K562 (cell line): Measurements from ENCODE around the gene TDRD10. TPM values are rescaled to one million over a fixed set of nuclear protein-coding genes. Genes with fewer than 3 reads are reported as not detected.

Experiments used
- ATAC-seq: fragments of 200-7000 bp; cut with Tn5 transposase; 3 replicates; pipeline ENCODE4 v1.9.1; 2020; ENCODE audit warnings: moderate library complexity
- BruUV-seq: library from RNA; stranded (reverse); fragments of 400-500 nt; replicated peaks from 2 replicates; lab custom pipeline; 2021; lab: Mats Ljungman, UMichigan
- CTCF ChIA-PET: fragments of 300-600 bp; formaldehyde crosslinking; extraction: SDS; loops from one replicate; lab custom pipeline; 2021; ENCODE audit warnings: low intra/inter-chr PET ratio; lab: Yijun Ruan, JAX
- POLR2A ChIA-PET: fragments of 300-600, 350-650 bp; sonication (Branson Sonifier 250); formaldehyde crosslinking; extraction: SDS; loops from one replicate; lab custom pipeline; 2021; ENCODE audit warnings: antibody characterized with exemption, inconsistent platforms; lab: Yijun Ruan, JAX
- DNase-seq, 4 experiments: peaks; one replicate each; pipeline versions ENCODE4 v3.0.0 to v3.0.0-alpha.2; 2011 to 2018; ENCODE audit warnings: low spot score in 3 of 4, mixed read lengths in 3 of 4; ENCODE audit errors: extremely low read depth in 1 of 4
- FAIRE-seq: peaks from 2 replicates; lab custom pipeline; 2011; peaks lifted over from hg19 to GRCh38; lab: Jason Lieb, UNC
- H2AFZ ChIP-seq: 2 replicates; pipeline ENCODE4 v1.6.0; 2011; ENCODE audit warnings: low read depth, low read length, control low read depth, inconsistent platforms
- H3K27ac ChIP-seq: fragments of 200-600 bp; 3 replicates; pipeline ENCODE4 v1.8.0; 2011; ENCODE audit warnings: low read depth, mild to moderate bottlenecking, control low read depth, inconsistent platforms, low read length, moderate library complexity, mixed read lengths; ENCODE audit errors: extremely low read depth
- H3K27me3 ChIP-seq, 2 experiments: fragments of 300-600 bp in 1 of 2; 2 replicates in 1 of 2; 3 replicates in 1 of 2; pipeline versions ENCODE4 v1.6.0 to v1.8.0; 2011; ENCODE audit warnings: inconsistent platforms in 2 of 2, low read length in 2 of 2, mild to moderate bottlenecking in 1 of 2, mixed read lengths in 1 of 2, moderate library complexity in 1 of 2; ENCODE audit not compliant: control insufficient read depth in 2 of 2, insufficient read depth in 2 of 2
- H3K36me3 ChIP-seq: fragments of 300-600 bp; 3 replicates; pipeline ENCODE4 v1.8.0; 2011; ENCODE audit warnings: mild to moderate bottlenecking, low read length, inconsistent platforms; ENCODE audit not compliant: control insufficient read depth, insufficient read depth
- H3K4me1 ChIP-seq, 2 experiments: fragments of 200-600 bp in 1 of 2; replicated peaks in 1 of 2; 2 replicates in 1 of 2; 3 replicates in 1 of 2; pipeline versions ENCODE4 v1.5.1 to v1.8.0; 2011; ENCODE audit warnings: inconsistent platforms in 2 of 2, low read length in 2 of 2, mild to moderate bottlenecking in 1 of 2, mixed read lengths in 1 of 2, moderate library complexity in 1 of 2; ENCODE audit not compliant: control insufficient read depth in 2 of 2, insufficient read depth in 2 of 2
- H3K4me2 ChIP-seq: 2 replicates; pipeline ENCODE4 v1.6.1; 2011; ENCODE audit warnings: low read length, control low read depth, inconsistent platforms, mixed read lengths; ENCODE audit not compliant: insufficient read depth
- H3K4me3 ChIP-seq: fragments of 200-600 bp; sonication (generic), shearing (Covaris generic); 2 replicates; pipeline ENCODE4 v1.5.1; 2016; ENCODE audit warnings: control low read depth, inconsistent platforms
- H3K79me2 ChIP-seq: fragments of 200-600 bp; 3 replicates; pipeline ENCODE4 v1.8.0; 2011; ENCODE audit warnings: low read length, inconsistent platforms; ENCODE audit not compliant: control insufficient read depth, insufficient read depth
- H3K9ac ChIP-seq, 2 experiments: 2 replicates each; pipeline versions ENCODE4 v1.6.0 to v1.6.1; 2011; ENCODE audit warnings: low read depth in 2 of 2, low read length in 2 of 2, control low read depth in 1 of 2, inconsistent platforms in 1 of 2, mild to moderate bottlenecking in 1 of 2, mixed read lengths in 1 of 2; ENCODE audit not compliant: insufficient read depth in 1 of 2
- H3K9me1 ChIP-seq: one replicate; pipeline ENCODE4 v1.6.0; 2011; ENCODE audit warnings: inconsistent platforms, mild to moderate bottlenecking, low read length, moderate library complexity; ENCODE audit not compliant: control insufficient read depth, insufficient read depth
- H3K9me3 ChIP-seq: replicated peaks from 2 replicates; pipeline ENCODE4 v1.5.1; 2011; ENCODE audit warnings: low read depth, low read length, inconsistent platforms; ENCODE audit not compliant: control insufficient read depth, insufficient read depth
- H4K20me1 ChIP-seq: replicated peaks from 2 replicates; pipeline ENCODE4 v1.6.1; 2011; ENCODE audit warnings: low read length, inconsistent platforms, mixed read lengths; ENCODE audit not compliant: control insufficient read depth, insufficient read depth
- HBP1 ChIP-seq: fragments of 450-650 bp; formaldehyde crosslinking; IDR thresholded peaks from 2 replicates; pipeline ENCODE4 v1.4.0; 2022; ENCODE audit warnings: missing genetic modification characterization
- KDM5B ChIP-seq: fragments of 200-600 bp; sonication (generic); IDR thresholded peaks from 2 replicates; pipeline ENCODE4 v1.6.1; 2012; ENCODE audit warnings: low read depth, mild to moderate bottlenecking, moderate library complexity, low read length, control low read depth, inconsistent platforms; ENCODE audit not compliant: insufficient replicate concordance
- NBN ChIP-seq: fragments of 450-650 bp; IDR thresholded peaks from 2 replicates; pipeline ENCODE4 v1.6.1; 2016; ENCODE audit warnings: low read depth, mild to moderate bottlenecking
- PREB ChIP-seq: sonication (generic); formaldehyde crosslinking; IDR thresholded peaks from 2 replicates; pipeline ENCODE4 v1.8.1; 2023; ENCODE audit warnings: mild to moderate bottlenecking, missing genetic modification reagents
- SPI1 ChIP-seq: IDR thresholded peaks from 2 replicates; pipeline ENCODE4 v1.6.1; 2011; ENCODE audit warnings: low read depth, low read length, control low read depth, borderline replicate concordance
- YY1 ChIP-seq, 3 experiments: IDR thresholded peaks; 2 replicates each; pipeline ENCODE4 v1.6.1; 2011; ENCODE audit warnings: low read length in 2 of 3, mild to moderate bottlenecking in 2 of 3, moderate library complexity in 2 of 3, borderline replicate concordance in 1 of 3, control low read depth in 1 of 3, low read depth in 1 of 3; ENCODE audit not compliant: insufficient read depth in 3 of 3, insufficient replicate concordance in 2 of 3, control insufficient read depth in 1 of 3, insufficient read length in 1 of 3; ENCODE audit errors: extremely low read depth in 1 of 3
- ZBTB7A ChIP-seq: IDR thresholded peaks from 2 replicates; pipeline ENCODE4 v1.6.1; 2011; ENCODE audit warnings: low read depth, mild to moderate bottlenecking, low read length, moderate library complexity, borderline replicate concordance; ENCODE audit not compliant: control insufficient read depth
- ZNF740 ChIP-seq, 3 experiments: fragments of 200-800 bp in 1 of 3; sonication (Bioruptor generic) in 1 of 3; sonication (generic) in 1 of 3; formaldehyde crosslinking in 1 of 3; IDR thresholded peaks; 2 replicates each; pipeline versions ENCODE4 v1.6.1 to v1.8.0; 2016 to 2022; ENCODE audit warnings: mild to moderate bottlenecking in 2 of 3, missing compliant biosample characterization in 2 of 3, missing genetic modification characterization in 2 of 3, missing genetic modification reagents in 1 of 3
- WGBS: fragments of 100-300 bp; shearing (Covaris generic); methylation state at CpG from one replicate; pipeline ENCODE4 v1.1.6; 2016; ENCODE audit warnings: low coverage, mixed read lengths; ENCODE audit not compliant: insufficient coverage; ENCODE audit errors: missing lambda C conversion rate; 5-methylcytosine and 5-hydroxymethylcytosine counted together
- in situ Hi-C: fragments of 300-500 bp; cut with MboI; formaldehyde crosslinking; loops from 4 replicates; pipeline ENCODE4 v1.15.0; 2018; ENCODE audit warnings: inconsistent platforms, mixed read lengths
- intact Hi-C: fragments of 100-400 bp; cut with micrococcal nuclease; formaldehyde crosslinking; loops from 2 replicates; pipeline ENCODE4 v1.14.2; 2022
- polyA plus RNA-seq, 8 experiments: library from polyadenylated mRNA; depleted of rRNA in 4 of 8; stranded (reverse) in 5 of 8; unstranded in 3 of 8; fragments of >200 nt; fragmentation: Nextera tagmentation in 2 of 8; fragmentation: Illumina TruSeq in 1 of 8; extraction: Ambion mirVana in 2 of 8; extraction: Trizol in 1 of 8; gene quantifications; 2 replicates each; pipeline versions ENCODE4 v1.2.1 to v1.2.3, GENCODE V29; 2011 to 2014; ENCODE audit warnings: inconsistent platforms in 1 of 8, missing spikeins in 1 of 8
- total RNA-seq, 7 experiments: library from RNA; depleted of rRNA in 6 of 7; stranded (reverse); fragments of >200 nt in 6 of 7; fragmentation: Illumina TruSeq in 2 of 7; extraction: Trizol in 2 of 7; gene quantifications; 2 replicates each; pipeline versions ENCODE4 v1.2.1 to v1.2.3, GENCODE V29; 2011 to 2021; ENCODE audit warnings: low replicate concordance in 1 of 7

TDRD10 gene
- total and polyA plus RNA-seq, 9 of the 15 experiments (the other 6 are each of a cell fraction or from before 2014, with no cell fraction given) = not detected

- ATAC-seq (peak; percentile 6; the same call in 2 of the 3 replicates), FAIRE-seq (peak; percentile 51), DNase-seq (peak; percentile 32 to 85 (median 63))
- H3K4me1 ChIP-seq = peaks cover 18 to 21% of the 10 kb centered on the region in 2 experiments; a peak in 4 of 5 replicates
- peaks cover 31% of the 10 kb centered on the region for H3K36me3 ChIP-seq
- peak within 1 kb of the TSS; percentile 80 to 95 for H3K9ac ChIP-seq
- peak within 1 kb of the TSS; percentile 82 for H3K4me3 ChIP-seq
- H3K27me3 ChIP-seq = peaks cover 0 to 3% of the 10 kb centered on the region in 2 experiments; a peak in 1 of 5 replicates
- H2AFZ ChIP-seq = peak within 1 kb of the TSS; percentile 95
- peaks cover 27% of the 10 kb centered on the region for H3K79me2 ChIP-seq
- ChIA-PET POLR2A (interaction anchor here (0.6 kb wide), 1 partner anchor 17 kb away, joined by 3 read pairs; no protein-coding TSS in a partner anchor), CTCF (interaction anchor here (0.6 to 2.8 kb wide), 7 partner anchors 12 to 503 kb away, joined by 3 to 19 read pairs (median 4); no protein-coding TSS in a partner anchor)
- in situ Hi-C loops = loop anchor here (5.0 kb wide), 1 partner anchor 71 kb away; no protein-coding TSS in a partner anchor
- H3K9me3 ChIP-seq = no peaks in the 10 kb centered on the region
- peak within 1 kb of the TSS; percentile 99 for H3K4me2 ChIP-seq
- no peaks in the 10 kb centered on the region for H4K20me1 ChIP-seq
- BruUV-seq = no TSS peak
- WGBS = under 1% methylated on average over 21 of the region's 69 CpGs
- H3K27ac ChIP-seq = peak within 1 kb of the TSS; percentile 82
- intact Hi-C loops = loop anchor here (2.0 to 5.0 kb wide), 5 partner anchors 199 to 529 kb away; partner anchors contain the start of genes EFNA4, PMVK and ZBTB7B
- H3K9me1 ChIP-seq = no peaks in the 10 kb centered on the region
- TF ChIP-seq ZNF740 (CRISPR knock-in tag; IDR thresholded peaks at IDR 0.05) (no peak), ZNF740 (tag; IDR thresholded peaks at IDR 0.05) (peak in 1 of 2 experiments; percentile 98; a peak in 1 of 4 replicates), SPI1 (0 out of 2 replicates have a peak, but pooled peaks have one; percentile 23), PREB (CRISPR knock-in tag) (no peak), HBP1 (no peak), YY1 (IDR thresholded peaks at IDR 0.05; ENCODE audit: borderline replicate concordance in 1 of 3, control insufficient read depth in 1 of 3, extremely low read depth in 1 of 3, insufficient read depth in 3 of 3, insufficient read length in 1 of 3, insufficient replicate concordance in 2 of 3, low read depth in 1 of 3, low read length in 2 of 3) (peak; percentile 54 to 90 (median 89)), NBN (no peak), ZBTB7A (peak; percentile 26; the same call in 1 of the 2 replicates), KDM5B (peak; percentile 51)
Measured at GRCh38 chr1:154557939-154558719, 56.1 kb downstream of the TDRD10 start, which contains the start of gene UBE2Q1. TSS of gene UBE2Q1 (minus strand) at chr1:154558662. CDS start at chr1:154558553, 109 bp downstream.
